HG03565 (cell line): ENCODE results near the gene KRTAP4-3.
"Not testable (repeated sequence)": the region's sequence is repeated elsewhere in the genome, so short reads cannot be mapped to it uniquely, and the experiment has no call there.

ENCODE experiments used
- ATAC-seq: cut with Tn5 transposase; IDR thresholded peaks from one replicate; pipeline ENCODE4 v1.9.1; 2021; ENCODE audit warnings: mild to moderate bottlenecking, moderate library complexity; ENCODE audit not compliant: unreplicated experiment

The KRTAP4-3 gene

DNA sequence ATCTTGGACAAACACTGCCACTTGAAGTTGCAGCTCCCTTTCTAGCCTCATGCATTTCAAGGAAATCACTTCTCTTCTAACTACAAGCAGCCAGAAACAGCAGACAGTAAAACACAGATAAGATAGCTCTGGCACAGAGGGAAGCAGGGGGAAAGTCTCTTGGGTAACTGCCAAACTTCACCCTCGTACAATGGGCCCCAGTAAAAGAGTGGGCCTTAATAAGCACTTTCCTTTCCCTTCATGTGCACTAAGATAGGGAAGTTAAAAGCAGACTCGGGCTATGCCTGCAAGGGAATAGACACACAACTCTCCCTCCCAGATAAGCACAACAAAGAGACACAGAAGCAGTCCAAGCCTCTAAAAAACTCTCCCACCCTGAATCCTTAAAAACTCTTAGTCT, 14.2 kb downstream of the KRTAP4-3 start:
- no peak for ATAC-seq

DNA sequence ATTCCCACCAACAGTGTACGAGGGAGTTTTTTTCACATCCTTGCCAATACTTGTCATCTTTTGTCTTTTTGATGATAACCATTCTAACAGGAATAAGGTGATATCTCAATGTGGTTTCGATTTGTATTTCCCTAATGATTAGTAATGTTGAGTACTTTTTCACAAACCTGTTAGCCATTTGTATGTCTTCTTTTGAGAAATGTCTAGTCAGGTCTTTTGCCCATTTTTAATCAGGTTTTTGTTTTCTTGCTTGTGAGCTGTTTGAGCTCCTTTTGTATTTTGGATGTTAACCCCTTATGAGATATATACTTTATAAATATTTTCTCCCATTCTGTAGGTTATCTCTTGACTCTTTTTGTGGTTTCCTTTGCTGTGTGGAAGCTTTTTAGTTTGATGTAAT, 16.5 kb downstream of the KRTAP4-3 start:
- no peak for ATAC-seq

DNA sequence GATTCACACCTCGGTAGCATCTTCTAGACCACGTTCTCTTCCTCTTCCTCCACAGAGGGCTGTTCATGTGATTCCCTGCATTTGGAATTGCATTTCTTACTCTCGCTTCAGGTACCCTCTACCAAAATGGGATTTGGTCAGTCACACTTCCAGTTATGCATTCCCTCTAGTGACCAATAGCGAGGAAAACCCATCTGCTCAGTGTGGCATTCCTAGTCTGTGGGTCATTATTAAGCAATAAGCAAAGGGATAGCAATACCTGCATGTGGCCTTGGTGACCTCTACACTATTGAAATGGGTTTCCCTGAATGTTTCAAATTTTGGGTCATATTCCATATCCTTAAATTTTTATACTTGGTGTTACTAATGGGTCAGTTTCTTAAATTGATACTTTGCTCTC, 18.0 kb downstream of the KRTAP4-3 start:
- ATAC-seq, result no peak

DNA sequence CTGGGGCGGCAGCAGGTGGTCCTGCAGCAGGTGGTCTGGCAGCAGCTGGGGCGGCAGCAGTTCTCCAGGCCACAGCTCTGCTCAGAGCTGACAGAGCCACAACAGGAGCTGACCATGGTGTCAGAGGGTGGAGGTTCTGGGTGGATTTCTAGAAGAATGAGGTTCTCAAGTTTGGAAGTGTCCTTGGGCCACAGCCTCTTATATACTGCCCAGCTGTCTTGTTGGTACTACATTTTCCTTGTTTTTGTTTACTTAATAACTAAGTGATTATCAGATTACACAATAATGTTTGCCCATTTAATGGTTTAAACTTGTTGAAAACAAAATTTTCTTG, 18.4 kb downstream of the KRTAP4-3 start, which contains the start of gene KRTAP4-5:
KRTAP4-5 (minus strand) TSS at position 174 of the 334 bp plus-strand sequence; CDS start at position 116, 58 bp downstream.
- ATAC-seq, result no peak

DNA sequence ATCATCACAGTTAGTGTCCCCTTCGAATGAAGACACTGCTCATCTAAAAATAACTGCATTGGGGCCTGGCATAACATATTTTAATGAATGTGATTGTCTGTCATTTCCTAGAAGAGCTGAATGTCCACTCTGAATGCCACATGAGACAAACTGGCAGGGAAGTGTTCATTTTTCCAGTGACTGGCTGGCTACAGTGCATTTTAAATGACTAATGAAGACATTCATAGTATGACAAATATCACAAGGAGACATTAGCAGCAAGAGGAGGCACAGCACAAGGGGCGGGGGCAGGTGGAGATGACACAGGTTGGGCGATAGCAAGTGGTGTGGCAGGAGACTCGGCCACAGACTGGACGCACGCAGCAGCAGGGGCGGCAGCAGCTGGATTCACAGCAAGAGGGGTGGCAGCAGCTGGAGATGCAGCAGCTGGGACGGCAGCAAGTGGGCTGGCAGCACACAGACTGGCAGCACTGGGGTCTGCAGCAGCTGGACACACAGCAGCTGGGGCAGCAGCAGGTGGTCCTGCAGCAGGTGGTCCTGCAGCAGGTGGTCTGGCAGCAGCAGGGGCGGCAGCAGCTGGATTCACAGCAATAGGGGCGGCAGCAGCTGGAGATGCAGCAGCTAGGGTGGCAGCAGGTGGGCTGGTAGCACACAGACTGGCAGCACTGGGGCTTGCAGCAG, 18.9 kb downstream of the KRTAP4-3 start:
- ATAC-seq, result not testable (repeated sequence)

DNA sequence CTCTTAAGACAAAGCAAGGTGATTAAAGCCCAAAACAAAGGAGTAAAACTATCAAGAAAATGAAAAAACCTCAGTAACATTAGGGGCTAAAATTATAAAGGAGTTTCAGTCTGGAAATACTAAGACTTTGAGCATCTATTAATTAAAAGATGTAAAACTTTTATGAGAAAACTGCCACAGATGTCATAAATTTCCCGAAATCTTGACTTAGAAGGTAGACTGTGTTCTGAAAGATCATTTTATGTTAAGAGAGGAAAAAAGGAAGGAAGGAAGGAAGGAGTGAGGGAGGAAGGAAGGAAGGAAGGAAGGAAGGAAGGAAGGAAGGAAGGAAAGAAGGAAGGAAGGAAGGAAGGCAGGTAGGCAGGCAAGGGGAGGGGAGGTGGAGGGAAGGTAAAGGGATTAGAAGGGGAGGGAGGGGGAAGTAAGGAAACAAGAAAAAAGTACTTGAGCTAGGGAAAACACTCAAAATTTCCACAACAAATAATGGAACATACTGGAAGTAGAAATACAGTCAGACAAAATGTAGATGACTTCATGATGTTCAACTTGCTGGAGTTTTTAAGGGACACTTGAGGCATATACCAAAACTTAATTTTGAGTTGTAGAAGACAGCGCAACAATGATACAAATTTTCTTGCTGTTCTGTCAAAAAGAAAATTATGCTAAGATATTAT, 20.4 kb downstream of the KRTAP4-3 start:
- ATAC-seq, result no peak

DNA sequence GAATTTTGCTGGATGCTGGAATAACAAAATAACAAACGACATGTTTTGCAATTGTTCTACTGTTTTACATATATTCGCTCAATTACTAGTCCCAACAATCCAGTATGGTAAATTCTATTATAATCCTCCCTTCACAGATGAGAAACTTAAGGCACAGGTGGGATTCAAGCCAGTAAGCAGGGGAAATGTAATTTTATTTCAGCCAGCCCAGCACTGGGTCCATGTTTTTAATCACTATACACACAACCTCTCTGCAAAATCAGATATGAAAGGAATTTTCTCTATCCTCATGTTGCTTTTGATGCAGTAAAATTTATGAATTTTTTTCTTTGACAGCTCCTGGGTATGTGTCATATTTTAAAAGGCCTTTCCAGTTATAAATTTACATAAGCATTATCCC, 22.8 kb downstream of the KRTAP4-3 start:
- ATAC-seq, result no peak

DNA sequence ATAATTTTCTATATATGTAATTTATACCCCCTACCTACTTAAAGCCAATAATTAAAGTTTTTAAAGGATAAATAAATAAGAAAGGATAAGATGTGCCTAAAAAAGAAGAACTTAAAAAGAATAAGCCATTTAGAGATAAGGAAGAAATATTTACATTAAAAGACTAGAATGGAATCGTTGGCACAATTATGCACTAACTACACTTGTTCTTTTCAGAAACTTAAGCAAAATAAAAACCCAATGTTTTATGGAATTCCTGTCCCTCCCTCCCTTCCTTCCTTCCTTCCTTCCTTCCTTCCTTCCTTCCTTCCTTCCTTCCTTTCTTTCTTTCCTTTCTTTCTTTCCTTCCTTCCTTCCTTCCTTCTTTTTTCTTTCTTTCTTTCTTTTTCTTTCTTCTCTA, 23.2 kb downstream of the KRTAP4-3 start:
- ATAC-seq, result no peak

DNA sequence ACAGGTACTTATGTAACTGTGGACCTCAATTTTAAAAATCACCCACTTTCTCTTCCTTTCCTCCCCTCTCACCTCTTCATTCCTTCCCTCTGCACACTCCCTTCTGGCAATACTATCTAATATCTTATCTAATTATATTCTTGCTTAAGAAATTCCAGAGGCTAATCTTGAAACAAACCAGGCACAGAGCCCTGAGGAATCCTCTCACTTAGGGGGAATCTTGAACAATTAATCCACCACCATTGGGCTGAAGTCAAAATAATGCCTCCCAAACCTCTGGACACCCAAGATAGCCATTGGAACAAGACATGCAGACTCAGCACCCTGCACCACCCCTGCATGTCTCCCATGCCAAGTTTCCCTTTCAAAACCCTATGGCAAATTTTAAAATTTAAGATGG, 26.7 kb downstream of the KRTAP4-3 start:
- no peak for ATAC-seq

DNA sequence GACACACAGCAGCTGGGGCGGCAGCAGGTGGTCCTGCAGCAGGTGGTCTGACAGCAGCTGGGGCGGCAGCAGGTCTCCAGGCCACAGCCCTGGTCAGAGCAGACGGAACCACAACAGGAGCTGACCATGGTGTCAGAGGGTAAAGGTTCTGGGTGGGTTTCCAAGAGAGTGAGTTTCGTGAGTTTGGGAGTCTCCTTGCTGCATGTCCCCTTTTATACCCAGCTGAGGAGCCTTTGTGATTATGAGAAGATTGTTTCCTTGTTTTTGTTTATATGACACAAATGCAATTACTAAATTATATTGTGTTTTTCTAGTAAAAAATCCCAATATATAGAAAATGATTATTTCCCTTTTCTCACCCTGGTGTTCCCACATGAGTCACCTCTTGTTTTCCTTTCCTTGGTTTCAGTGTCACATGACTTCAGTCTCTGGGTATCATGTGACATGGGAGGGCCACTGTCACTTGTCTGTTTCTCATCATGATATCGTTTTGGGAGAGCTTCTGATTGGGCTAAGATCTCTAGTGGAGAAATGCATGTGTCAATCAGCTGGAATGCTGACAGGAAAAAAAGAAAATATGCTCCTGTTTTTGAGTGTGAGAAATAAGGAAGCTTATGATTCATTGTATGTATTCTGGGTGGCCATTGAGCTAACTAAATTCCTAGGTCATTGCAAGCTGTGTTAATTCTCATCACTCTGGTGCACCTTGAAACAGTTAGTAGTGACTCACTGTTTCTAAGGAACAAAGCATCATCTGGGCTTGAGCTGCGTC, 27.5 kb downstream of the KRTAP4-3 start, which contains the start of gene KRTAP4-6:
KRTAP4-6 (minus strand) TSS at position 185 of the 772 bp plus-strand sequence; CDS start at position 128, 57 bp downstream.
- no peak for ATAC-seq

DNA sequence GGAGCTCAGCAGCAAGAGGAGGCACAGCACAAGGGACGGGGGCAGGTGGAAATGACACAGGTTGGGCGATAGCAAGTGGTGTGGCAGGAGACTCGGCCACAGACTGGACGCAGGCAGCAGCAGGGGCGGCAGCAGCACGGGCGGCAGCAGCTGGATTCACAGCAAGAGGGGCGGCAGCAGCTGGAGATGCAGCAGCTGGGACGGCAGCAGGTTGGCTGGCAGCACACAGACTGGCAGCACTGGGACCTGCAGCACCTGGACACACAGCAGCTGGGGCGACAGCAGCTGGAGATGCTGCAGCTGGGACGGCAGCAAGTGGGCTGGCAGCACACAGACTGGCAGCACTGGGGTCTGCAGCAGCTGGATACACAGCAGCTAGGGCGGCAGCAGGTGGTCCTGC, 28.2 kb downstream of the KRTAP4-3 start:
- ATAC-seq, result not testable (repeated sequence)

DNA sequence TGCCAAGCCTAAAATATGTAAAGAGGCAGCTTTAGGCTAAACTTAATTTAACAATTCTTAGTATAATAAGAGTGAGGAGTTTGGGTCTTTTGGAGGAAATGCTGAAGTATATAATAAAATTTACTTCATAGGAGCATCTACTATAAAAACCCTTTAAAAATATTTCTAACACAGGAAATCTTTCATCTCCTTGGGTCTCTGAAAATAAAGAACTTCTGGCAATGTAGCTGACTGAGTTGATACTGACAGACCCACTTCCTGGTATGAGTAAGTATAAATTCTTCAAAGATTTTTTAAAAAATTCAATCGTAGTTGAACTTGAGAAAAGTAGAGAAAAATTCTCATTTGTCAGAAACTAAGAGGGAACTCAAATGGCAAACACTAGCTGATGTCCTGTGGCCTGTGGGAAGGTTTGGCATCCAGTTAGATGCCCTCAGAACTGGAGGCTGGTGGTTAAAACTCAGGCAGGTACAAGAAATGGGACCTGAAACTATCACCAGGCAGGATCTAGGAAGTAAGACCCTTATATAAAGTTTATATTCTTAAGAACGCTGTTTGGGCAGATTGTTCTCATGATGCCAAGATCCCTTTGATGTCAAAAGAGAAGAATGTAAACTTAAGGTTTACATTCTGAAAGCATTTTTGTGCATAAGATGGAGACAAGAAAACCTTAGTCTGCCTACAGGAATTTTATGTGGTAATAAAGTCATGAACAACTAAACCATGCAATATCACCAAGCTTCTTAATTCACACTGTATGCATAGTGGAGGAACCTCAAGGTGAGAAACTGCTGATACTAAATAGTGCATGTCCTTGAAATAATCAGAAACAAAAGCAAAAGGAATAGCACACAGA, 33.9 kb downstream of the KRTAP4-3 start:
- ATAC-seq, result no peak

DNA sequence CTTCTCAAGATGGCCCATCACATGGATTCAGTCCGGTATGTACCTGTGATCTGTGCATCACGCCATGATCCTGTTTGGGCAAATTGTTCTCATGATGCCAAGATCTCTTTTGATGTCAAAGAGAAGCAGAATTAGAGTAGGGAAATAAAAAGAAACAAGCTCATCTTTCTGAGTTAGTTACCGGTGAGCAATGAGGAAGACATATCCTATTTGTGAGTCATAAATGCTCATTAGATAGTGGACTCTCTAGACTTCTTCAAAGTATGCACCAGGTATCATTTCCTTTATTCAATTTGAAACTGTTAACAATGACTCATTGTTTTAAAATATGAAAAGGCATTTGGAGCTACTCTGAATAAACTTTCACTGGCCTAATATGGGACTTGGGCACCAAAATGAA, 36.0 kb downstream of the KRTAP4-3 start:
- no peak for ATAC-seq

DNA sequence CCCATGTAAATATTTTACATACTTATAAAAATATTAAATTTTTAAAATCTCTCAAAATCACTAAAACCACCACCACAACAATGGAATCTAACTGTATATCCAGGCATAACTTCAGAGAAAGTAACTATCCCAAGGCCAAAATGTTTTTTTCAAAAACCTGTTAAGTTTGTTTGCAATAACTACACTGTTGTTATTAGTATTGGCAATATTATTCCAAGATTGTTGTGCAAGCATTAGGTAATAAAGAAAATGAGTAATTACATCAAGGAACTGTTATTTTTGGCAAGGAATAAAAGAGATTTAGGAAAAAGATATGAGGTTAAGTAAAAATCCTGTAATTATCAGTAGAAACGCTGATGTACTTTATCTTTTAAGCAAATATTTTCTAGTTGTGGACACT, 40.6 kb downstream of the KRTAP4-3 start:
- ATAC-seq, result no peak

DNA sequence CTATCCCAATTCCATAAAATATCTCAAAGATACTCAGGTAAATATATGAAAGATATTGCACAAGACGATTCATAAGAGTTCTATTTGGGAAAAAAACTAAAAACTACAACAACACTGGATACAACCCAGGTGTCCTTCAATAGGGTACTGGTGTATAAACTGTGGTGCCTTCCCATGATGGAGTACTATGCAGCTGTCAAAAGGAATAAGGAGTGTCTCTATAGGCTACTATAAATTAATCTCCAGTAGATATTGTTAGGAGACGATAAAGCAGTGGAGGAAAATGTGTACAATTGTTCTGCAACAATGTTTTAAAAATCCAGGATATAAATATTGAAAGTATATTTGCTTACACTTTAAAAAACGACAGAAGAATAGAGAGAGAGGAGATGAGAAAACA, 41.6 kb downstream of the KRTAP4-3 start:
- ATAC-seq, result no peak

DNA sequence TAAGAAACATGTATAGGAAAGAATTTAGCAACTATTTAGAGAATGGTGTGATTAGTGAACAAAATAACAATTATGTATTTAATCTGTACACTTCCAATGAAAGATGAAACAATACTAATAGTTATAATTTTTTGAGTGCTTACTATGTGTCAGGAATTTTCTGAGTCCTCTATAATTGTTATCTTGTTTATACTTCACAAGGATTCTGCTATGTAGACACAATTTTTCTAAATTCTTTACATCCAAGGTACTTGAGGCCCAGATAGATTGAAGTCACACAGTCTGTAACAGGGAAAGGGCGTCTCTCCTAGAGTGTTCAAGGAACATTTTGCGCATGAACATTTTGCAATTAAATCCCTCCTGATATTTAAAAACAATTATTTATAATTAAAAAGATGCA, 43.0 kb downstream of the KRTAP4-3 start:
- no peak for ATAC-seq

DNA sequence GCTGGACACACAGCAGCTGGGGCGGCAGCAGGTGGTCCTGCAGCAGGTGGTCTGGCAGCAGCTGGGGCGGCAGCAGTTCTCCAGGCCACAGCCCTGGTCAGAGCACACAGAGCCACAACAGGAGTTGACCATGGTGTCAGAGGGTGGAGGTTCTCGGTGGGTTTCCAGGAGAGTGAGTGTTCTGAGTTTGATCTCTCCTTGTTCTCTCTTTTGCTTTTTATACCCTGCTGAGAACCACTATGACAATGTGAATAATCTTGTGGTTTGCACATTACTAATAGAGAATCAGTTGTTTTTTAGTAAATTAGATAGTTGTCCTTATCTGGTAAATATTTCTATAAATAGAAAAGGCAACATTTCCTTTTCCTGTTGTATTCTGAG, 44.0 kb downstream of the KRTAP4-3 start, which contains the start of gene KRTAP4-12:
KRTAP4-12 (minus strand) TSS at position 192 of the 381 bp plus-strand sequence; CDS start at position 132, 60 bp downstream.
- not testable (repeated sequence) for ATAC-seq

DNA sequence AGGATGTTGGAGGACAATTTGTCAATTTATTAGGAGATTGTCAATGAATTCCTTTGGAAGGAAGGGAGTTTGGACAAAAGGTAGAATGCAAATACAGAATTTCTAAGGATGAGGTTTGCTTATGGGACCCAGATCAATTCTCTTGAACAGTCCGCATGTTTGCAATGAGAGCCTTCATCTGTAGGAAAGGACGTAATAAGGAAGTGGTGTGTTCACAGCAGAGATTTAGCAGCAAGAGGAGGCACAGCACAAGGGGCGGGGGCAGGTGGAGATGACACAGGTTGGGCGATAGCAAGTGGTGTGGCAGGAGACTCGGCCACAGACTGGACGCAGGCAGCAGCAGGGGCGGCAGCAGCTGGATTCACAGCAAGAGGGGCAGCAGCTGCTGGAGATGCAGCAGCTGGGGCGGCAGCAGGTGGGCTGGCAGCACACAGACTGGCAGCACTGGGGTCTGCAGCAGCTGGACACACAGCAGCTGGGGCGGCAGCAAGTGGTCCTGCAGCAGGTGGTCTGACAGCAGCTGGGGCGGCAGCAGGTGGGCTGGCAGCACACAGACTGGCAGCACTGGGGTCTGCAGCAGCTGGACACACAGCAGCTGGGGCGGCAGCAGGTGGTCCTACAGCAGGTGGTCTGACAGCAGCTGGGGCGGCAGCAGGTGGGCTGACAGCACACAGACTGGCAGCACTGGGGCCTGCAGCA, 44.6 kb downstream of the KRTAP4-3 start:
- not testable (repeated sequence) for ATAC-seq

DNA sequence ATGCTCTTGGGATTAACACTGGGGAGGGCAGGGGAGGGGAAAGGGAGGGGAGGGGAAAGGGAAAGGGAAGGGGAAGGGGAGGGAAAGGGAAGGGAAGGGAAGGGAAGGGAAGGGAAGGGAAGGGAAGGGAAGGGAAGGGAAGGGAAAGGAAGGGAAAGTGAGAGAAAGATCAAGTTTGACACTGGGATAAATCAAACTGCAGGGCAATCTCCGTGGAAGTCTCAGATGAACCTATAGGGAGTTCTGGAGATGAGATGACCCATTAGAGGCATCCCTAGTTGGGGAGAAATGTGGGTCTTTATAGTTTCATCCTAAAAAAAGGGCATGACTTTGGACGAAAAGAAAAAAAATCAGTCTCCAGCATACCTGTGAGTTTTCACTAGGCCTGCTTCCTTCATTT, 46.3 kb downstream of the KRTAP4-3 start:
- ATAC-seq, result no peak
